KOPT-K1 (cell line): ENCODE measurements around the gene KCNG4.

Experiments
- H3K27ac ChIP-seq: fragments of 200-600 bp; sonication (generic); 2 replicates; pipeline ENCODE4 v1.5.1; 2016; ENCODE audit warnings: antibody characterized with exemption, mild to moderate bottlenecking, low read depth, low read length; ENCODE audit not compliant: poor library complexity, severe bottlenecking
- H3K36me3 ChIP-seq: fragments of 200-600 bp; sonication (generic); 2 replicates; pipeline ENCODE4 v1.5.1; 2017; ENCODE audit warnings: antibody characterized with exemption, mild to moderate bottlenecking, low read length, moderate library complexity; ENCODE audit not compliant: insufficient read depth
- H3K9me3 ChIP-seq: fragments of 200-600 bp; sonication (generic); 2 replicates; pipeline ENCODE4 v1.5.1; 2017; ENCODE audit warnings: antibody characterized with exemption, low read length, mild to moderate bottlenecking; ENCODE audit not compliant: insufficient read depth, poor library complexity, severe bottlenecking

The KCNG4 gene

GRCh38 chr16:84194470-84195200 lies 45.2 kb downstream of the KCNG4 start:
- Histone ChIP-seq H3K9me3 (no peaks in the 10 kb centered on the region), H3K36me3 (no peaks in the 10 kb centered on the region), H3K27ac (peak overlapping the region; percentile 23)

GRCh38 chr16:84194018-84194417 lies 45.8 kb downstream of the KCNG4 start:
- no peaks in the 10 kb centered on the region for H3K36me3 ChIP-seq
- H3K27ac ChIP-seq = peak overlapping the region; percentile 23
- no peaks in the 10 kb centered on the region for H3K9me3 ChIP-seq

GRCh38 chr16:84193480-84193879 lies 46.3 kb downstream of the KCNG4 start:
- H3K27ac ChIP-seq = peak overlapping the region; percentile 23
- H3K36me3 ChIP-seq = no peaks in the 10 kb centered on the region
- no peaks in the 10 kb centered on the region for H3K9me3 ChIP-seq

GRCh38 chr16:84191466-84191865 lies 48.3 kb downstream of the KCNG4 start:
- Histone ChIP-seq H3K9me3 (no peaks in the 10 kb centered on the region), H3K36me3 (no peaks in the 10 kb centered on the region), H3K27ac (no peak overlapping the region)

GRCh38 chr16:84190731-84191388 lies 49.0 kb downstream of the KCNG4 start, which contains the start of gene ADAD2:
Gene ADAD2 (plus strand): TSS chr16:84191157. CDS start chr16:84191231, 74 bp downstream.
- Histone ChIP-seq H3K27ac (no peak within 1 kb of the TSS), H3K9me3 (no peaks in the 10 kb centered on the region), H3K36me3 (no peaks in the 10 kb centered on the region)

- Histone ChIP-seq H3K36me3 (peaks cover 35% of the 10 kb centered on the region), H3K27ac (peak within 1 kb of the TSS; percentile 79), H3K9me3 (no peaks in the 10 kb centered on the region)
These were observed 53.0 kb downstream of the KCNG4 start, which contains the start of gene TAF1C for GRCh38 chr16:84186685-84187437. Gene TAF1C (minus strand): TSS chr16:84187057. CDS start chr16:84184988, 2,069 bp downstream.

- H3K27ac ChIP-seq = no peak overlapping the region
- peaks cover 56% of the 10 kb centered on the region for H3K36me3 ChIP-seq
- H3K9me3 ChIP-seq = no peaks in the 10 kb centered on the region
These were observed 55.0 kb downstream of the KCNG4 start for GRCh38 chr16:84184775-84185174.

- Histone ChIP-seq H3K27ac (no peak overlapping the region), H3K36me3 (peaks cover 64% of the 10 kb centered on the region), H3K9me3 (no peaks in the 10 kb centered on the region)
These were observed 55.8 kb downstream of the KCNG4 start for GRCh38 chr16:84183911-84184591.

GRCh38 chr16:84183572-84183875 lies 56.3 kb downstream of the KCNG4 start:
- H3K9me3 ChIP-seq = no peaks in the 10 kb centered on the region
- H3K36me3 ChIP-seq = peaks cover 69% of the 10 kb centered on the region
- no peak overlapping the region for H3K27ac ChIP-seq

- Histone ChIP-seq H3K27ac (no peak overlapping the region), H3K36me3 (peaks cover 75% of the 10 kb centered on the region), H3K9me3 (no peaks in the 10 kb centered on the region)
These were observed 56.9 kb downstream of the KCNG4 start for GRCh38 chr16:84182680-84183571.

GRCh38 chr16:84182104-84182503 lies 57.7 kb downstream of the KCNG4 start:
- Histone ChIP-seq H3K27ac (no peak overlapping the region), H3K9me3 (no peaks in the 10 kb centered on the region), H3K36me3 (peaks cover 82% of the 10 kb centered on the region)

GRCh38 chr16:84181144-84181915 lies 58.5 kb downstream of the KCNG4 start:
- Histone ChIP-seq H3K27ac (no peak overlapping the region), H3K9me3 (no peaks in the 10 kb centered on the region), H3K36me3 (peaks cover 82% of the 10 kb centered on the region)

- H3K27ac ChIP-seq = no peak overlapping the region
- no peaks in the 10 kb centered on the region for H3K9me3 ChIP-seq
- peaks cover 82% of the 10 kb centered on the region for H3K36me3 ChIP-seq
These were observed 59.2 kb downstream of the KCNG4 start for GRCh38 chr16:84180519-84181140.
